GM23338 (cell line): ENCODE measurements around the gene CIT. TPM values are rescaled to one million over a fixed set of nuclear protein-coding genes. Genes with fewer than 3 reads are reported as not detected.

Experiments used
- ATAC-seq: fragments of 200-7000 bp; cut with Tn5 transposase; 3 replicates; pipeline ENCODE4 v1.9.1; 2020
- DNase-seq: peaks from one replicate; pipeline ENCODE4 v3.0.0-alpha.2; 2015; ENCODE audit warnings: low spot score
- H2AFZ ChIP-seq: fragments of 200-600 bp; sonication (generic); 2 replicates; pipeline ENCODE4 v1.8.0; 2016; ENCODE audit warnings: antibody characterized with exemption, mild to moderate bottlenecking, moderate library complexity
- H3F3A ChIP-seq: fragments of 200-600 bp; sonication (generic); replicated peaks from 2 replicates; pipeline ENCODE4 v1.8.0; 2017; ENCODE audit warnings: antibody characterized with exemption, mixed run types, low read depth
- H3K27ac ChIP-seq: fragments of 200-600 bp; sonication (generic); 2 replicates; pipeline ENCODE4 v1.6.1; 2016; ENCODE audit warnings: low read depth
- H3K27me3 ChIP-seq: fragments of 200-600 bp; sonication (generic); 2 replicates; pipeline ENCODE4 v1.8.0; 2016; ENCODE audit warnings: mild to moderate bottlenecking, mixed run types, moderate library complexity; ENCODE audit not compliant: insufficient read depth
- H3K36me3 ChIP-seq: fragments of 200-600 bp; sonication (generic); 2 replicates; pipeline ENCODE4 v1.8.0; 2016; ENCODE audit warnings: mild to moderate bottlenecking; ENCODE audit not compliant: insufficient read depth
- H3K4me1 ChIP-seq: fragments of 200-600 bp; sonication (generic); 2 replicates; pipeline ENCODE4 v1.8.0; 2016; ENCODE audit warnings: mild to moderate bottlenecking, moderate library complexity; ENCODE audit not compliant: insufficient read depth
- H3K4me2 ChIP-seq: fragments of 200-600 bp; sonication (generic); 2 replicates; pipeline ENCODE4 v1.7.1; 2017; ENCODE audit warnings: mixed run types
- H3K4me3 ChIP-seq: fragments of 200-600 bp; sonication (generic); 2 replicates; pipeline ENCODE4 v1.6.1; 2016; ENCODE audit warnings: mixed run types
- H3K79me2 ChIP-seq: fragments of 200-600 bp; sonication (generic); replicated peaks from 2 replicates; pipeline ENCODE4 v1.8.0; 2017; ENCODE audit warnings: mild to moderate bottlenecking; ENCODE audit not compliant: insufficient read depth
- H3K9me2 ChIP-seq: fragments of 200-600 bp; sonication (generic); 2 replicates; pipeline ENCODE4 v1.8.0; 2017; ENCODE audit not compliant: insufficient read depth
- H4K20me1 ChIP-seq: fragments of 200-600 bp; sonication (generic); replicated peaks from 2 replicates; pipeline ENCODE4 v1.8.0; 2017; ENCODE audit warnings: mild to moderate bottlenecking; ENCODE audit not compliant: insufficient read depth
- H3K27ac Mint-ChIP-seq: 2 replicates; pipeline ENCODE4 v1.8.0; 2020; ENCODE audit warnings: inconsistent platforms, mild to moderate bottlenecking, moderate library complexity, mixed read lengths
- H3K27me3 Mint-ChIP-seq: 3 replicates; pipeline ENCODE4 v1.8.0; 2022; ENCODE audit warnings: low read depth, mild to moderate bottlenecking, moderate library complexity, mixed read lengths, inconsistent platforms; ENCODE audit not compliant: insufficient read depth, poor library complexity
- H3K36me3 Mint-ChIP-seq: 3 replicates; pipeline ENCODE4 v1.8.0; 2021; ENCODE audit warnings: low read depth, mild to moderate bottlenecking, inconsistent platforms, moderate library complexity, mixed read lengths
- H3K4me1 Mint-ChIP-seq: 3 replicates; pipeline ENCODE4 v1.8.0; 2020; ENCODE audit warnings: mild to moderate bottlenecking, inconsistent platforms, mixed read lengths
- H3K4me3 Mint-ChIP-seq: 3 replicates; pipeline ENCODE4 v1.8.0; 2021; ENCODE audit warnings: moderate library complexity, mild to moderate bottlenecking, inconsistent platforms, mixed read lengths
- H3K9me3 Mint-ChIP-seq: 3 replicates; pipeline ENCODE4 v1.8.0; 2020; ENCODE audit warnings: moderate library complexity, mild to moderate bottlenecking, inconsistent platforms, mixed read lengths
- CREB1 ChIP-seq: fragments of 250-450 bp; sonication (Bioruptor Pico); IDR thresholded peaks from 2 replicates; pipeline ENCODE4 v1.5.0; 2020; ENCODE audit warnings: low read depth, mild to moderate bottlenecking, moderate library complexity
- EZH2 ChIP-seq: fragments of 200-600 bp; sonication (generic); IDR thresholded peaks from one replicate; pipeline ENCODE4 v1.8.0; 2017; ENCODE audit warnings: antibody characterized with exemption, mild to moderate bottlenecking, low read depth; ENCODE audit not compliant: unreplicated experiment
- EZH2phosphoT487 ChIP-seq: fragments of 200-600 bp; sonication (generic); IDR thresholded peaks from one replicate; pipeline ENCODE4 v1.8.1; 2018; ENCODE audit warnings: antibody characterized with exemption; ENCODE audit not compliant: unreplicated experiment
- JUNB ChIP-seq: IDR thresholded peaks from one replicate; pipeline ENCODE4 v1.6.1; 2016; ENCODE audit warnings: antibody characterized with exemption; ENCODE audit not compliant: unreplicated experiment
- NANOG ChIP-seq: IDR thresholded peaks from 2 replicates; pipeline ENCODE4 v1.6.1; 2016; ENCODE audit warnings: antibody characterized with exemption, borderline replicate concordance
- POLR2AphosphoS5 ChIP-seq: IDR thresholded peaks from 2 replicates; pipeline ENCODE4 v1.6.1; 2016; ENCODE audit warnings: antibody characterized with exemption, low read depth
- STAT1 ChIP-seq: IDR thresholded peaks from one replicate; pipeline ENCODE4 v1.6.1; 2016; ENCODE audit warnings: antibody characterized with exemption; ENCODE audit not compliant: unreplicated experiment
- ZNF114 ChIP-seq: fragments of 250-450 bp; sonication (Bioruptor Pico); IDR thresholded peaks from 2 replicates; pipeline ENCODE4 v1.5.0; 2020; ENCODE audit warnings: mild to moderate bottlenecking, moderate library complexity
- ZNF331 ChIP-seq: fragments of 250-450 bp; sonication (Bioruptor Pico); IDR thresholded peaks from 2 replicates; pipeline ENCODE4 v1.5.0; 2020; ENCODE audit warnings: low read depth, mild to moderate bottlenecking, moderate library complexity
- polyA plus RNA-seq: library from polyadenylated mRNA; unstranded; fragments of >200 nt; fragmentation: Nextera tagmentation; extraction: Ambion mirVana; gene quantifications from 2 replicates; pipeline ENCODE4 v1.2.1, GENCODE V29; 2016
- total RNA-seq: library from RNA; depleted of rRNA; stranded (reverse); fragments of >200 nt; shearing (Covaris generic); gene quantifications from 2 replicates; pipeline ENCODE4 v1.2.3, GENCODE V29; 2014
- TF ChIP-seq, protein P1 (sequence below): IDR thresholded peaks from one replicate; pipeline ENCODE4 v1.6.1; 2018; ENCODE audit warnings: antibody characterized with exemption; ENCODE audit not compliant: unreplicated experiment
- TF ChIP-seq, protein P2 (sequence below), 2 experiments: fragments of 200-600 bp in 1 of 2; sonication (generic) in 1 of 2; conservative IDR thresholded peaks; 2 replicates each; pipeline versions ENCODE4 v1.5.1 to v1.6.1; 2016 to 2017; ENCODE audit warnings: antibody characterized with exemption in 2 of 2, low read depth in 2 of 2, mild to moderate bottlenecking in 2 of 2, moderate library complexity in 1 of 2
- TF ChIP-seq, protein P3 (sequence below): IDR thresholded peaks from 2 replicates; pipeline ENCODE4 v1.6.1; 2016; ENCODE audit warnings: antibody characterized with exemption
- TF ChIP-seq, protein P4 (sequence below): fragments of 250-450 bp; sonication (Bioruptor Pico); IDR thresholded peaks from 2 replicates; pipeline ENCODE4 v1.5.0; 2020; ENCODE audit warnings: mild to moderate bottlenecking, moderate library complexity

CIT gene
- total and polyA plus RNA-seq, 2 experiments from 2014 or later = 9.7 to 47.8 TPM

DNA sequence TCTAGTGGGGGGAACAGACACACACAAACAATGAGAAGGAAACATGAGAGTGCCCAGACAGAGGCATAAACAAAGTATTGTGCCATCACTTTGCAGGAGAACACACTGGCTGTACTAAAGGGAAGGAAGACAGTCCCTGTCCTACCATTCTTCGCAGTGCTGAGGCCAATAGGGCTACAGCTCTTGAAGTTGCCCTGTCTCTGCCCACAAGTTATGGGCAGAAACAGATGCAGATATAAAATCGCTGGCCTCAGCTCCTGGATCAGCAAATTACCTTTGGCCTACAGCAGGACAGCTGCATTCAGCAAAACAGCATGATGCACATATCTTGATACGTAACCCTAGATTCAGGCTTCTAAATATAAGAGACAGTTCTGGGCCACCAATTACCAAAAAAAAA, 232.2 kb downstream of the CIT start:
- Histone ChIP-seq H3K27me3 (no peaks in the 10 kb centered on the region), H3K36me3 (no peaks in the 10 kb centered on the region), H3K27ac (no peak overlapping the region), H3K4me3 (no peak overlapping the region), H3K4me2 (no peak overlapping the region), H3K9me2 (peaks cover 9% of the 10 kb centered on the region; the same call in 1 of the 2 replicates), H2AFZ (no peak overlapping the region), H4K20me1 (no peaks in the 10 kb centered on the region), H3K4me1 (no peaks in the 10 kb centered on the region), H3F3A (no peaks in the 10 kb centered on the region), H3K79me2 (no peaks in the 10 kb centered on the region)
- Mint-ChIP-seq H3K27me3 (no peaks in the 10 kb centered on the region), H3K4me1 (no peaks in the 10 kb centered on the region), H3K27ac (no peak overlapping the region), H3K36me3 (no peaks in the 10 kb centered on the region), H3K9me3 (no peaks in the 10 kb centered on the region), H3K4me3 (no peak overlapping the region)
- ATAC-seq (no peak), DNase-seq (no peak)
- TF ChIP-seq JUNB (no peak), POLR2AphosphoS5 (no peak), STAT1 (no peak), CREB1 (CRISPR knock-in tag) (no peak), EZH2 (no peak), NANOG (no peak), ZNF331 (CRISPR knock-in tag) (no peak), EZH2phosphoT487 (no peak), ZNF114 (CRISPR knock-in tag) (no peak)
- TF ChIP-seq, protein P1, sequence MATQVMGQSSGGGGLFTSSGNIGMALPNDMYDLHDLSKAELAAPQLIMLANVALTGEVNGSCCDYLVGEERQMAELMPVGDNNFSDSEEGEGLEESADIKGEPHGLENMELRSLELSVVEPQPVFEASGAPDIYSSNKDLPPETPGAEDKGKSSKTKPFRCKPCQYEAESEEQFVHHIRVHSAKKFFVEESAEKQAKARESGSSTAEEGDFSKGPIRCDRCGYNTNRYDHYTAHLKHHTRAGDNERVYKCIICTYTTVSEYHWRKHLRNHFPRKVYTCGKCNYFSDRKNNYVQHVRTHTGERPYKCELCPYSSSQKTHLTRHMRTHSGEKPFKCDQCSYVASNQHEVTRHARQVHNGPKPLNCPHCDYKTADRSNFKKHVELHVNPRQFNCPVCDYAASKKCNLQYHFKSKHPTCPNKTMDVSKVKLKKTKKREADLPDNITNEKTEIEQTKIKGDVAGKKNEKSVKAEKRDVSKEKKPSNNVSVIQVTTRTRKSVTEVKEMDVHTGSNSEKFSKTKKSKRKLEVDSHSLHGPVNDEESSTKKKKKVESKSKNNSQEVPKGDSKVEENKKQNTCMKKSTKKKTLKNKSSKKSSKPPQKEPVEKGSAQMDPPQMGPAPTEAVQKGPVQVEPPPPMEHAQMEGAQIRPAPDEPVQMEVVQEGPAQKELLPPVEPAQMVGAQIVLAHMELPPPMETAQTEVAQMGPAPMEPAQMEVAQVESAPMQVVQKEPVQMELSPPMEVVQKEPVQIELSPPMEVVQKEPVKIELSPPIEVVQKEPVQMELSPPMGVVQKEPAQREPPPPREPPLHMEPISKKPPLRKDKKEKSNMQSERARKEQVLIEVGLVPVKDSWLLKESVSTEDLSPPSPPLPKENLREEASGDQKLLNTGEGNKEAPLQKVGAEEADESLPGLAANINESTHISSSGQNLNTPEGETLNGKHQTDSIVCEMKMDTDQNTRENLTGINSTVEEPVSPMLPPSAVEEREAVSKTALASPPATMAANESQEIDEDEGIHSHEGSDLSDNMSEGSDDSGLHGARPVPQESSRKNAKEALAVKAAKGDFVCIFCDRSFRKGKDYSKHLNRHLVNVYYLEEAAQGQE = no peak
- TF ChIP-seq, protein P2, sequence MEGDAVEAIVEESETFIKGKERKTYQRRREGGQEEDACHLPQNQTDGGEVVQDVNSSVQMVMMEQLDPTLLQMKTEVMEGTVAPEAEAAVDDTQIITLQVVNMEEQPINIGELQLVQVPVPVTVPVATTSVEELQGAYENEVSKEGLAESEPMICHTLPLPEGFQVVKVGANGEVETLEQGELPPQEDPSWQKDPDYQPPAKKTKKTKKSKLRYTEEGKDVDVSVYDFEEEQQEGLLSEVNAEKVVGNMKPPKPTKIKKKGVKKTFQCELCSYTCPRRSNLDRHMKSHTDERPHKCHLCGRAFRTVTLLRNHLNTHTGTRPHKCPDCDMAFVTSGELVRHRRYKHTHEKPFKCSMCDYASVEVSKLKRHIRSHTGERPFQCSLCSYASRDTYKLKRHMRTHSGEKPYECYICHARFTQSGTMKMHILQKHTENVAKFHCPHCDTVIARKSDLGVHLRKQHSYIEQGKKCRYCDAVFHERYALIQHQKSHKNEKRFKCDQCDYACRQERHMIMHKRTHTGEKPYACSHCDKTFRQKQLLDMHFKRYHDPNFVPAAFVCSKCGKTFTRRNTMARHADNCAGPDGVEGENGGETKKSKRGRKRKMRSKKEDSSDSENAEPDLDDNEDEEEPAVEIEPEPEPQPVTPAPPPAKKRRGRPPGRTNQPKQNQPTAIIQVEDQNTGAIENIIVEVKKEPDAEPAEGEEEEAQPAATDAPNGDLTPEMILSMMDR (conservative IDR thresholded peaks at IDR 0.05; ENCODE audit: low read depth in 2 of 2) = no peak
- TF ChIP-seq, protein P3, sequence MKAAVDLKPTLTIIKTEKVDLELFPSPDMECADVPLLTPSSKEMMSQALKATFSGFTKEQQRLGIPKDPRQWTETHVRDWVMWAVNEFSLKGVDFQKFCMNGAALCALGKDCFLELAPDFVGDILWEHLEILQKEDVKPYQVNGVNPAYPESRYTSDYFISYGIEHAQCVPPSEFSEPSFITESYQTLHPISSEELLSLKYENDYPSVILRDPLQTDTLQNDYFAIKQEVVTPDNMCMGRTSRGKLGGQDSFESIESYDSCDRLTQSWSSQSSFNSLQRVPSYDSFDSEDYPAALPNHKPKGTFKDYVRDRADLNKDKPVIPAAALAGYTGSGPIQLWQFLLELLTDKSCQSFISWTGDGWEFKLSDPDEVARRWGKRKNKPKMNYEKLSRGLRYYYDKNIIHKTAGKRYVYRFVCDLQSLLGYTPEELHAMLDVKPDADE = no peak
- TF ChIP-seq, protein P4, sequence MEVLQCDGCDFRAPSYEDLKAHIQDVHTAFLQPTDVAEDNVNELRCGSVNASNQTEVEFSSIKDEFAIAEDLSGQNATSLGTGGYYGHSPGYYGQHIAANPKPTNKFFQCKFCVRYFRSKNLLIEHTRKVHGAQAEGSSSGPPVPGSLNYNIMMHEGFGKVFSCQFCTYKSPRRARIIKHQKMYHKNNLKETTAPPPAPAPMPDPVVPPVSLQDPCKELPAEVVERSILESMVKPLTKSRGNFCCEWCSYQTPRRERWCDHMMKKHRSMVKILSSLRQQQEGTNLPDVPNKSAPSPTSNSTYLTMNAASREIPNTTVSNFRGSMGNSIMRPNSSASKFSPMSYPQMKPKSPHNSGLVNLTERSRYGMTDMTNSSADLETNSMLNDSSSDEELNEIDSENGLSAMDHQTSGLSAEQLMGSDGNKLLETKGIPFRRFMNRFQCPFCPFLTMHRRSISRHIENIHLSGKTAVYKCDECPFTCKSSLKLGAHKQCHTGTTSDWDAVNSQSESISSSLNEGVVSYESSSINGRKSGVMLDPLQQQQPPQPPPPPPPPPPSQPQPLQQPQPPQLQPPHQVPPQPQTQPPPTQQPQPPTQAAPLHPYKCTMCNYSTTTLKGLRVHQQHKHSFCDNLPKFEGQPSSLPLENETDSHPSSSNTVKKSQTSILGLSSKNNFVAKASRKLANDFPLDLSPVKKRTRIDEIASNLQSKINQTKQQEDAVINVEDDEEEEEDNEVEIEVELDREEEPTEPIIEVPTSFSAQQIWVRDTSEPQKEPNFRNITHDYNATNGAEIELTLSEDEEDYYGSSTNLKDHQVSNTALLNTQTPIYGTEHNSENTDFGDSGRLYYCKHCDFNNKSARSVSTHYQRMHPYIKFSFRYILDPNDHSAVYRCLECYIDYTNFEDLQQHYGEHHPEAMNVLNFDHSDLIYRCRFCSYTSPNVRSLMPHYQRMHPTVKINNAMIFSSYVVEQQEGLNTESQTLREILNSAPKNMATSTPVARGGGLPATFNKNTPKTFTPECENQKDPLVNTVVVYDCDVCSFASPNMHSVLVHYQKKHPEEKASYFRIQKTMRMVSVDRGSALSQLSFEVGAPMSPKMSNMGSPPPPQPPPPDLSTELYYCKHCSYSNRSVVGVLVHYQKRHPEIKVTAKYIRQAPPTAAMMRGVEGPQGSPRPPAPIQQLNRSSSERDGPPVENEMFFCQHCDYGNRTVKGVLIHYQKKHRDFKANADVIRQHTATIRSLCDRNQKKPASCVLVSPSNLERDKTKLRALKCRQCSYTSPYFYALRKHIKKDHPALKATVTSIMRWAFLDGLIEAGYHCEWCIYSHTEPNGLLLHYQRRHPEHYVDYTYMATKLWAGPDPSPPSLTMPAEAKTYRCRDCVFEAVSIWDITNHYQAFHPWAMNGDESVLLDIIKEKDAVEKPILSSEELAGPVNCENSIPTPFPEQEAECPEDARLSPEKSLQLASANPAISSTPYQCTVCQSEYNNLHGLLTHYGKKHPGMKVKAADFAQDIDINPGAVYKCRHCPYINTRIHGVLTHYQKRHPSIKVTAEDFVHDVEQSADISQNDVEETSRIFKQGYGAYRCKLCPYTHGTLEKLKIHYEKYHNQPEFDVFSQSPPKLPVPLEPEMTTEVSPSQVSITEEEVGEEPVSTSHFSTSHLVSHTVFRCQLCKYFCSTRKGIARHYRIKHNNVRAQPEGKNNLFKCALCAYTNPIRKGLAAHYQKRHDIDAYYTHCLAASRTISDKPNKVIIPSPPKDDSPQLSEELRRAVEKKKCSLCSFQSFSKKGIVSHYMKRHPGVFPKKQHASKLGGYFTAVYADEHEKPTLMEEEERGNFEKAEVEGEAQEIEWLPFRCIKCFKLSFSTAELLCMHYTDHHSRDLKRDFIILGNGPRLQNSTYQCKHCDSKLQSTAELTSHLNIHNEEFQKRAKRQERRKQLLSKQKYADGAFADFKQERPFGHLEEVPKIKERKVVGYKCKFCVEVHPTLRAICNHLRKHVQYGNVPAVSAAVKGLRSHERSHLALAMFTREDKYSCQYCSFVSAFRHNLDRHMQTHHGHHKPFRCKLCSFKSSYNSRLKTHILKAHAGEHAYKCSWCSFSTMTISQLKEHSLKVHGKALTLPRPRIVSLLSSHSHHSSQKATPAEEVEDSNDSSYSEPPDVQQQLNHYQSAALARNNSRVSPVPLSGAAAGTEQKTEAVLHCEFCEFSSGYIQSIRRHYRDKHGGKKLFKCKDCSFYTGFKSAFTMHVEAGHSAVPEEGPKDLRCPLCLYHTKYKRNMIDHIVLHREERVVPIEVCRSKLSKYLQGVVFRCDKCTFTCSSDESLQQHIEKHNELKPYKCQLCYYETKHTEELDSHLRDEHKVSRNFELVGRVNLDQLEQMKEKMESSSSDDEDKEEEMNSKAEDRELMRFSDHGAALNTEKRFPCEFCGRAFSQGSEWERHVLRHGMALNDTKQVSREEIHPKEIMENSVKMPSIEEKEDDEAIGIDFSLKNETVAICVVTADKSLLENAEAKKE = no peak
